Measurements from ENCODE around the gene UCK2.

DNA sequence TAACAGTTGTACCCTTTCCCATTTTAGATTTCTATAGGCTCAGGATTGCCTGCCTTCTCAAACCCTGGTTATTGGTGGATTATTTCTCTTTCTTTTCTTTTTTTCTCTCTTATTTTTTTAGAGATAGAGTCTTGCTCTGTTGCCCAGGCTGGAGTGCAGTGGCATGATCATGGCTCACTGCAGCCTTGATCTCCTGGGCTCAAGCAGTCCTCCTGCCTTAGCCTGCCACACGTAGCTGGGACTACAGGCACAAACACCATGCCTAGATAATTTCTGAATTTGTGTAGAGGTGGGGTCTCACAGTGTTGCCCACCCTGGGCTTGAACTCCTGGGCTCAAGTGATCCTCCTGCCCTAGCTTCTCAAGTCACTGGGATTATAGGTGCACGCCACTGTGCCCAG lies 58.8 kb downstream of the UCK2 start:
- no peak for TF ChIP-seq CTCF (IDR thresholded peaks at IDR 0.05 in 2 of 3, conservative IDR thresholded peaks at IDR 0.05 in 1 of 3; ENCODE audit: borderline replicate concordance in 1 of 3, insufficient read depth in 1 of 3, low read depth in 2 of 3, low read length in 2 of 3)
- TF ChIP-seq, protein P1, sequence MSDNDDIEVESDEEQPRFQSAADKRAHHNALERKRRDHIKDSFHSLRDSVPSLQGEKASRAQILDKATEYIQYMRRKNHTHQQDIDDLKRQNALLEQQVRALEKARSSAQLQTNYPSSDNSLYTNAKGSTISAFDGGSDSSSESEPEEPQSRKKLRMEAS (IDR thresholded peaks at IDR 0.05) = no peak
- TF ChIP-seq POLR2A (IDR thresholded peaks at IDR 0.05; ENCODE audit: borderline replicate concordance, extremely low read depth, insufficient read depth, insufficient read length) = no peak

All from HCT116 (cell line).